Esophagus muscularis mucosa (tissue), 4 donors: ENCODE measurements around the gene MAF. TPM values are rescaled to one million over a fixed set of nuclear protein-coding genes. Genes with fewer than 3 reads are reported as not detected.
A peak's percentile ranks its signal among the peaks of the same experiment; 100 is the strongest.

ENCODE experiments used
- DNase-seq: peaks from one replicate; pipeline ENCODE4 v3.0.0-alpha.2; 2017; ENCODE audit errors: extremely low spot score
- H3K27ac ChIP-seq, 4 donors: fragments of 200-600 bp; sonication (generic); replicated peaks in 1 of 4; 1 replicate in 3 of 4; 2 replicates in 1 of 4; pipeline ENCODE4 v1.5.1; 2016 to 2019; ENCODE audit warnings: mild to moderate bottlenecking in 1 of 4
- H3K27me3 ChIP-seq, 4 donors: fragments of 200-600 bp; sonication (generic); one replicate each; pipeline versions ENCODE4 v1.5.1 to v1.6.0; 2016 to 2019
- H3K36me3 ChIP-seq, 4 donors: fragments of 200-600 bp; sonication (generic); one replicate each; pipeline ENCODE4 v1.5.1; 2016 to 2019
- H3K4me1 ChIP-seq, 4 donors: fragments of 200-600 bp; sonication (generic); one replicate each; pipeline ENCODE4 v1.5.1; 2016 to 2019
- H3K4me3 ChIP-seq, 4 donors: fragments of 200-600 bp; sonication (generic); 1 replicate in 2 of 4; 2 replicates in 2 of 4; pipeline ENCODE4 v1.5.1; 2016 to 2019; ENCODE audit warnings: mild to moderate bottlenecking in 4 of 4, moderate library complexity in 1 of 4
- H3K9me3 ChIP-seq, 4 donors: fragments of 200-600 bp; sonication (generic); 1 replicate in 3 of 4; 2 replicates in 1 of 4; pipeline ENCODE4 v1.5.1; 2016 to 2019
- EP300 ChIP-seq: sonication (generic); formaldehyde crosslinking; IDR thresholded peaks from one replicate; pipeline ENCODE4 v1.6.1; 2017; ENCODE audit warnings: antibody characterized with exemption
- POLR2A ChIP-seq: fragments of 450-650 bp; IDR thresholded peaks from one replicate; pipeline ENCODE4 v1.6.1; 2017; ENCODE audit warnings: antibody characterized with exemption, moderate library complexity, mild to moderate bottlenecking, low read depth
- POLR2AphosphoS5 ChIP-seq, 2 donors: sonication (generic); formaldehyde crosslinking; IDR thresholded peaks; one replicate each; pipeline ENCODE4 v1.6.1; 2017; ENCODE audit warnings: antibody characterized with exemption in 2 of 2
- WGBS: methylation state at CpG from one replicate; pipeline ENCODE4 v1.1.5; 2018; 5-methylcytosine and 5-hydroxymethylcytosine counted together
- intact Hi-C: fragments of 100-400 bp; cut with DNase I; formaldehyde crosslinking; loops from one replicate; pipeline ENCODE4 v1.15.1; 2023
- total RNA-seq, 4 donors: library from RNA; depleted of rRNA; stranded (reverse); fragments of >200 nt; gene quantifications; one replicate each; pipeline versions ENCODE4 v1.1.0 to v1.2.1, GENCODE V29; 2016
- TF ChIP-seq, protein P1 (sequence below), 3 experiments: fragments of 200-600 bp in 2 of 3; fragments of 450-650 bp in 1 of 3; sonication (generic) in 2 of 3; IDR thresholded peaks; one replicate each; pipeline ENCODE4 v1.5.1; 2017 to 2019; ENCODE audit warnings: antibody characterized with exemption in 3 of 3, mild to moderate bottlenecking in 2 of 3, moderate library complexity in 1 of 3

MAF gene
- total RNA-seq: 10 to 100 TPM; 30.4 to 55.1 (median 40.8) TPM

DNA sequence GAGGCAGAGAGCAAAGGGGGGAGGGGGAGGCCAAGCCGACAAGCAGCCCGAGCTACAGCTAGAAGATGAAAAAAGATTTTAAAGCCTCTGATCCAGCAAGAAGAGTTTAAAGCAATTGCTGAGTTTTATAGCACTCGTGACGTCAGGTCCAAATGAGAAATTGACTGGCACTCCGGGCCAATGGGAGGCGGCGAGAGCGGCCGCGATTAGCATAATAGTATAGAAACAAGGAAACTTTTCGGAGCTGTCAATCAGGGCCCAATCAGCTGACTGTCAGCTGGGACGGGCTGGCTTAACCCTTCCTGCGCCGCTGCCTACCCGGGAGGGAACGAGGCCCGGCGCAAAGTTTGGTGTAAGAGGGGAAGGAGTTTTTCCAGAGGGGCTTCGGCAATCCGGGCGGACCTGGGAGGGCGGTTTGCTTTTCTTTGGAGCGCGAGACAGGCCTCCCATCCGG, at the start of gene MAF:
MAF (minus strand) TSS at position 100 of the 454 bp plus-strand sequence. CDS start 835 bp downstream, outside the sequence.
- H3K4me3 ChIP-seq: peak within 1 kb of the TSS; percentile 60 to 80 (median 70)
- 2% methylated on average over 12 of the region's 25 CpGs for WGBS
- H3K27ac ChIP-seq: peak within 1 kb of the TSS; percentile 78 to 88 (median 86)
- no peaks in the 10 kb centered on the region for H3K36me3 ChIP-seq
- peaks cover 0 to 22% (median 0%) of the 10 kb centered on the region in 4 donors for H3K27me3 ChIP-seq
- peaks cover 0 to 43% (median 33%) of the 10 kb centered on the region in 4 donors for H3K4me1 ChIP-seq
- DNase-seq: peak; percentile 96
- TF ChIP-seq, protein P1, sequence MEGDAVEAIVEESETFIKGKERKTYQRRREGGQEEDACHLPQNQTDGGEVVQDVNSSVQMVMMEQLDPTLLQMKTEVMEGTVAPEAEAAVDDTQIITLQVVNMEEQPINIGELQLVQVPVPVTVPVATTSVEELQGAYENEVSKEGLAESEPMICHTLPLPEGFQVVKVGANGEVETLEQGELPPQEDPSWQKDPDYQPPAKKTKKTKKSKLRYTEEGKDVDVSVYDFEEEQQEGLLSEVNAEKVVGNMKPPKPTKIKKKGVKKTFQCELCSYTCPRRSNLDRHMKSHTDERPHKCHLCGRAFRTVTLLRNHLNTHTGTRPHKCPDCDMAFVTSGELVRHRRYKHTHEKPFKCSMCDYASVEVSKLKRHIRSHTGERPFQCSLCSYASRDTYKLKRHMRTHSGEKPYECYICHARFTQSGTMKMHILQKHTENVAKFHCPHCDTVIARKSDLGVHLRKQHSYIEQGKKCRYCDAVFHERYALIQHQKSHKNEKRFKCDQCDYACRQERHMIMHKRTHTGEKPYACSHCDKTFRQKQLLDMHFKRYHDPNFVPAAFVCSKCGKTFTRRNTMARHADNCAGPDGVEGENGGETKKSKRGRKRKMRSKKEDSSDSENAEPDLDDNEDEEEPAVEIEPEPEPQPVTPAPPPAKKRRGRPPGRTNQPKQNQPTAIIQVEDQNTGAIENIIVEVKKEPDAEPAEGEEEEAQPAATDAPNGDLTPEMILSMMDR (IDR thresholded peaks at IDR 0.05): no peak
- peak; percentile 60 to 80 for TF ChIP-seq POLR2AphosphoS5 (IDR thresholded peaks at IDR 0.05)
- TF ChIP-seq POLR2A: peak; percentile 13
- intact Hi-C loops: loop anchor here (2.0 to 10.0 kb wide), 4 partner anchors 526 to 1478 kb away; no protein-coding TSS in a partner anchor
- no peaks in the 10 kb centered on the region for H3K9me3 ChIP-seq

DNA sequence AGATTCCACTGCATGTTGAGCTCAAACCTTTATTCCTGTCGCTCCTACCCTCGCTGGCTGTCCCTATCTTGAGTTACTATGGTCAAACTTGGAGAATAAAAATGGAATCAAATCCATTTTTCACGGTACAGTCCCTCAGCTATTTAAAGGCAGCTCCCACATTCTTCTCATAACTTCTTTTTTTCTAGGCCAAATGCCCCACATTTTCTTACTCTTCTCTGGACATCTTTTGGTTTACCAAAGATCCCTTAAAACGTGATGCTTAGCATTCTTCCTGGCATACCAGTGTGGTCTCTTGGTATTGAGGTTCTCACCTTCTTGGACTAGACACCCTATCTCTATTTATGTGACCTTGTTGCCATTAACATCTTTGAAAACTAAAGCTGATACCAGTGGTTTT, 48.3 kb upstream of the MAF start:
- Histone ChIP-seq H3K9me3 (no peaks in the 10 kb centered on the region), H3K27ac (no peak overlapping the region), H3K36me3 (no peaks in the 10 kb centered on the region), H3K4me1 (peaks cover 0 to 10% (median 6%) of the 10 kb centered on the region in 4 donors), H3K4me3 (no peak overlapping the region), H3K27me3 (no peaks in the 10 kb centered on the region)
- WGBS: 75% methylated on average over 4 of the region's 4 CpGs
- no peak for TF ChIP-seq EP300
- no peak for DNase-seq
- intact Hi-C loops: no loop called here

DNA sequence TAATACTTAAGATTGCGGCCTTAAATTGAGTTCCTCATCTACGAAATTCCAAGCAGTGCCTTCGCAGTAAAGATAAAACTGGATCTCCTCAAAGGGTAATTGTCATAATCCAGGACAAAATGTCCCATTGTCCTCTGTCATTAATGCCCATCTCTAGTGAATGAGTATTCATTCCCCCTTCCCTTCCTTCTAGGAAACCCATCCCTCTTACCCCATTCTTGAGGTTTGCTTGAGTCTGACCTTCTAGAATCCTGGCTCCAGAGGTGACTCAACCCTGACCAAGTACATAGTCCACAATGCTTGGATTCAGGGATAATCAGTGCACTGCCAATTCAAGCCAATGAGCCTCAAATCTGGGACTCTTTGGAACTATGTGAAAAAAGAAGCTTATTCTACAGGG, 47.0 kb upstream of the MAF start:
- DNase-seq: no peak
- H3K9me3 ChIP-seq: no peaks in the 10 kb centered on the region
- no peaks in the 10 kb centered on the region for H3K27me3 ChIP-seq
- intact Hi-C loops: no loop called here
- H3K4me3 ChIP-seq: no peak overlapping the region
- TF ChIP-seq POLR2A (no peak), EP300 (no peak), POLR2AphosphoS5 (IDR thresholded peaks at IDR 0.05) (no peak)
- TF ChIP-seq, protein P1 (IDR thresholded peaks at IDR 0.05): no peak
- no peaks in the 10 kb centered on the region for H3K36me3 ChIP-seq
- H3K4me1 ChIP-seq: peaks cover 0 to 6% (median 0%) of the 10 kb centered on the region in 4 donors
- WGBS: 93% methylated on average over 3 of the region's 3 CpGs
- H3K27ac ChIP-seq: no peak overlapping the region

GRCh38 chr16:79645701-79646100, 45.2 kb upstream of the MAF start:
- Histone ChIP-seq H3K4me1 (peaks cover 0 to 4% (median 0%) of the 10 kb centered on the region in 4 donors), H3K9me3 (no peaks in the 10 kb centered on the region), H3K4me3 (no peak overlapping the region), H3K27ac (no peak overlapping the region), H3K27me3 (no peaks in the 10 kb centered on the region), H3K36me3 (no peaks in the 10 kb centered on the region)
- TF ChIP-seq EP300 (no peak), POLR2A (no peak), POLR2AphosphoS5 (IDR thresholded peaks at IDR 0.05) (no peak)
- TF ChIP-seq, protein P1 (IDR thresholded peaks at IDR 0.05): no peak
- intact Hi-C loops: no loop called here
- DNase-seq: no peak
- 88% methylated on average over 4 of the region's 4 CpGs for WGBS

GRCh38 chr16:79644971-79645667, 44.6 kb upstream of the MAF start:
- no peak for DNase-seq
- intact Hi-C loops: no loop called here

More at GRCh38 chr16:79644971-79645667, 44.6 kb upstream of the MAF start:
- no peaks in the 10 kb centered on the region for H3K9me3 ChIP-seq
- no peaks in the 10 kb centered on the region for H3K27me3 ChIP-seq
- no peaks in the 10 kb centered on the region for H3K36me3 ChIP-seq
- 87% methylated on average over 6 of the region's 6 CpGs for WGBS
- peaks cover 0 to 10% (median 0%) of the 10 kb centered on the region in 4 donors for H3K4me1 ChIP-seq
- TF ChIP-seq POLR2A: no peak
- TF ChIP-seq, protein P1 (IDR thresholded peaks at IDR 0.05): no peak
- TF ChIP-seq EP300: no peak
- H3K4me3 ChIP-seq: no peak overlapping the region
- H3K27ac ChIP-seq: no peak overlapping the region
